HG03460 (cell line): Measurements from ENCODE around the gene WDR27.

Experiments
- ATAC-seq: cut with Tn5 transposase; IDR thresholded peaks from one replicate; pipeline ENCODE4 v1.9.1; 2021; ENCODE audit not compliant: unreplicated experiment

Gene WDR27

DNA sequence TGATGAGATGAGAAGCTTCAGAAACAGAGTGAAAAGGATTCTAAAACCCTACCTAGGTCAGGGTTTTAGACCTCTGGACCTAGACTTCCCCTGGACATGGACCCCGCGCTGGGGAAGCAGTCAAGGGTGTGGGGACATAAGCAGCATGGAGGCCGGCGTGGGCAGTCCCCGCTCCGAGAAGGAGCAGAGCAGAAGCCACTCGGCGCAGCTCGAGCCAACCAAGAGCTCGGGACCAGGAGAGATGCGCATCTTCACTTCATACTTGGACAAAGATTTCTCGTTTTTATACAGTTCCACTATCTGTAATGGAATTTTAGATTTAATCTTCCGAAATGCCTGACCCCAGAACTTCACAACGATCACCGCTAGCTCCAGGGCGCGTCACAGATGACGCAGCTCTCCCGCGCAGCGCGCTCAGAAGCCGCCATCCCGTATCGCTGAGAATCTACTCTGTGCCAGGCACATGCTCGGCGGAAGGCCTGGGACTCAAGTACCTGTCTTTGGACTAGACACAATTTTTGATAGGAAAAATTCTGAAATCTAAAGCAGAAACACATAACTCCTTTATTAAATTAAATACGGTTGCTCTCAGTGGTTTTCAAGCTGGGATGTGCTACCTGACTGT lies 60.3 kb downstream of the WDR27 start:
- ATAC-seq = no peak

DNA sequence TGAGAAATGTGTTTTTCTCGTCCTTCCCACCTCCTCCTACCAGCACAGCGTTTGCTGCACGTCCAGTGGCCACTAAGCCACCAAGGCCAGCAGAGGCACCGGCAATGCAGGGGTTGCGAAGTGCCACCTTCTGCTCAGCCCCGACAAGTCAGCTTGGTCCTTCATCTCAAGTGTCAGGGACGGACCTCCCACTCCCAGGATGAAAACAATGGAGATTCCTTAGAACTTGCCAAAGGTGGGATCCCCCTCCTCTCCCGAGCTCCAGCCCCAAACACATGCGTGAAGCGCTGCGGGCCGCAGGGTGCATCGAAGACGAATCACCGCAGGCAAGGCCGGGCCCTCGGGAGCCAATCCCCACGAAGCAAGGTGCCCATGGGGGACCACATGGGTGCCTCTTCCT lies 60.8 kb downstream of the WDR27 start:
- no peak for ATAC-seq

DNA sequence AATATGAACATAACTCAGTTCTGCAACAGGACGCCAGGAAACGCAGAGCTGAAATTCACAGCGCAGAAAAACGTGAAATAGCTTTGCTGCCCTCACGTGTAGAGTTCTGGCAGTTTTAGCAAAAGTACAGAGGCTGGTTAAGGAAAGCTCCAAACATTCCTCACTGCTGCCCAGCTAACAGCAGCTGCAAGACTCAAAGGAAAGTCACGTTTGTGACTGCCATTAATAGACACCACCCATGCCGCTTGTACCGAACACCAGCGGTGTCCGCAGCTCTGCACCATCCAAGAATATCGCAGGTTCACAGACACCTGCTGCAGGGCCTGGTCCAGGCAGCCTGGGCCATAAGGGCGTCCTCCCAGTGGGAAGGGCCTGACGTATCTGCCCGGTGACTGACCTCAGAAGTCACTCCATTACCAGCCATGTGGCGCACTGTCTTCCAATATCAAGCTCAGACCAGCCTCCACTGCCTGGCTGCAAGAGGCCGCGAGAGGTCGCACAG lies 61.4 kb downstream of the WDR27 start:
- no peak for ATAC-seq

DNA sequence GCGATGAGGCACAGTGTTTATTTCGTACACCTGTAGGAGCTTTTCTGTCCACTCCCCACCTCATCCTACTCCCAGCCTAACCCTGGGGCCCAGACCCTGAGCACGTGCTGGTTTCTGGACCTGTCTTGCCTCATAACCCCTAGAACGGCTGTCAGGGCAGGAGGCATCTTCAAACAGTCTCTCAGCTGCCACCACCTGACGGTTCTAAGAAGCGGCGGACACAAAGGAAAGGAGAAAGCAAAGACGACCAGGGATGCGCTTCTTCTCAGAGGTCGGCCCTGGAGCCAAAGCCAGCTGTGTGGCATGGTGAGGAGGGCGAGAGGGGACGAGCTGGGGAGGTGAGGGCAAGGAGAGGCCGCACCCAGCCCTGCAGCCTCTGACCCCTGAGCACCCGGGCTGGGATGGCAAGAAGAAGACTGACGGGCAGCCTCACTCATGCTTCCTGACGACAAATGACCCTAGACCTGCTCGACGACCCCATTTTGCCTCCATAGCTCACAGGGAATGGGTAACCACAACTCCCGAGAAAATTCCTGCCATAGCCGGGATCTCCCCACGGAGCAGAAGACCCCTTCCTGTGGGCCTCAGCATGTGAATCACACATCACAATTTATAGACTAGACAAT lies 62.1 kb downstream of the WDR27 start:
- no peak for ATAC-seq

DNA sequence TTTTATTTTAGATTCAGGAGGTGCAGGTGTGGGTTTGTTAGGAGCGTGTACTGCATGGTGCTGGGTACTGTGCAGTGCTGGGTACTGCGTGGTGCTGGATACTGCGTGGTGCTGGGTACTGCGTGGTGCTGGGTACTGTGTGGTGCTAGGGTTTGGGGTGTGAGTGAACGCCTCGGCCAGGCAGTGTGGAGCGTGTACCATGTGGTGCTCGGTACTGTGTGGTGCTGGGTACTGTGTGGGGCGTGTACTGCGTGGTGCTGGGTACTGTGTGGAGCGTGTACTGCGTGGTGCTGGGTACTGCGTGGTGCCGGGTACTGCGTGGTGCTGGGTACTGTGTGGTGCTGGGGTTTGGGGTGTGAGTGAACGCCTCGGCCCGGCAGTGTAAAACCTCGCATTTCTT lies 62.9 kb downstream of the WDR27 start:
- ATAC-seq = no peak

DNA sequence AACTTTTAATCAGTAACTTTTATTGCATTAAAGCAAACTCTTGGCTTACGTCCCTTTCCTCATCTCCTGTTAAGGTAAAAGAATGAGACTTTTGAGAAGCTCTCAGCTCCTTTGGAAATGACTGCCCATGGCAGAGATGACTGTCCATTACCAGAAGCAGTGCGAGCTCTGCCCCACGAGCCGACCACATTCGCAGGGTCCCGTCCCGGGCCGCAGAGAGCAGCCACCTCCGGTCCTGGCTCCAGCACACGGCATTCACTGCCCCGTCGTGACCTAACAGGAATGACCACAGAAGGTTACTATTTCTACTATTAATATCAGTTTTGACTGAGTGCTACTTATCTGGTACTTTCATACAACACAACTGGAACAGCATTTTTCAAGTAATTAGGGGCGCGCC lies 63.4 kb downstream of the WDR27 start:
- ATAC-seq = no peak

DNA sequence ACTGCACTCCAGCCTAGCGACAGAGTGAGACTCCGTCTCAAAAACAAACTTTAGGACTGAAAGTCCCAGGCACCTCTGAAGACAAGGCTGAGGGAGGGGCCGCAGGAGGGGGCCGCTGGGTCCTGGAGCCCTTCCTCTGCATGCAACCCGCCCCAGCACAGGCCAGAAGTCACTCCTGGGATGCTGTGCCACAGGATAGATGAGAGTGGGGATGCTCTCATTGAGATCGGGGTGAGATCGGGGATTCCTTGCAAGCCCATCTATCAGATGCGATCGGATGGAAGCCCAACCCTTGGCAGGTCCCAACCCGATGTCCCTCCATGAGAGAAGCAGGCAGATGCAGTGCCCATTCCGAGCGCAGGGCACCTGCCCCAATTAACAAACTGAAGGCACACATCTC lies 66.5 kb downstream of the WDR27 start:
- no peak for ATAC-seq

DNA sequence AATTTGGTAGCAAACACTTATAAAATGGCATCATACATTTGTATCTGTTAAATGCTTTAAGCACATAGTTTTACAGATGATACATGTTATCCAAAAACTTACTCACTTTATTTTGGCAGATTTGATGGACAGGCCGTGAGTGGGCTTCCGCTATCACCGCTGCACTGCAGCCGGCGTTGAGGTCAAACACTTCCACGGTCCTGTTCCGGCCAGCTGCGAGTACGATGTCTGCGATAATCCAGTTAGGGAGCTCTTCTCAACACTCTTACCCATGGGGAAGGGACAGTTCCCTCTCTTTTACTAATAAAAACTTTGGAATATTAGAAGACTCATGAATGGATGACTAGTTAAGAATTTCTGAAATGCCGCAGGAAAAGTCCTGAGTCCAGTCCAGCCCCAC lies 69.0 kb downstream of the WDR27 start:
- no peak for ATAC-seq

DNA sequence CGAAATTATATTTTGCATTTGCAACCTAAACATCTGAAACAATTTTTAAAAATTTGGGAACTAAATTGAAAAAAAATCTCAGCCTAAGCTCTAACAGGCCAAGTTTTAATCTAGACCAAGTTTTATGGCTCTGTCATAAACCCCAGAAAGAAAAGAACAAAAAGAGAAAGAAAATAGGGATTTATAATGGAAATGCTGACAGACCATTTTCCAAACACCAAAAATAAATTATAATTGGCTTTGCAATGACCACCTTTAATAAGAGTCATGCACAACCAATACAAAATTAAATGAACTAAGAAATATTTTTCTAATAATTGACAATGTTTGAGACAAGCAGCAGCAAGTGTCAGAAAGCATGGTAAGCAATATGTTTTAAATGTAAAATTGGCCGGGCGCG lies 72.6 kb downstream of the WDR27 start:
- no peak for ATAC-seq

DNA sequence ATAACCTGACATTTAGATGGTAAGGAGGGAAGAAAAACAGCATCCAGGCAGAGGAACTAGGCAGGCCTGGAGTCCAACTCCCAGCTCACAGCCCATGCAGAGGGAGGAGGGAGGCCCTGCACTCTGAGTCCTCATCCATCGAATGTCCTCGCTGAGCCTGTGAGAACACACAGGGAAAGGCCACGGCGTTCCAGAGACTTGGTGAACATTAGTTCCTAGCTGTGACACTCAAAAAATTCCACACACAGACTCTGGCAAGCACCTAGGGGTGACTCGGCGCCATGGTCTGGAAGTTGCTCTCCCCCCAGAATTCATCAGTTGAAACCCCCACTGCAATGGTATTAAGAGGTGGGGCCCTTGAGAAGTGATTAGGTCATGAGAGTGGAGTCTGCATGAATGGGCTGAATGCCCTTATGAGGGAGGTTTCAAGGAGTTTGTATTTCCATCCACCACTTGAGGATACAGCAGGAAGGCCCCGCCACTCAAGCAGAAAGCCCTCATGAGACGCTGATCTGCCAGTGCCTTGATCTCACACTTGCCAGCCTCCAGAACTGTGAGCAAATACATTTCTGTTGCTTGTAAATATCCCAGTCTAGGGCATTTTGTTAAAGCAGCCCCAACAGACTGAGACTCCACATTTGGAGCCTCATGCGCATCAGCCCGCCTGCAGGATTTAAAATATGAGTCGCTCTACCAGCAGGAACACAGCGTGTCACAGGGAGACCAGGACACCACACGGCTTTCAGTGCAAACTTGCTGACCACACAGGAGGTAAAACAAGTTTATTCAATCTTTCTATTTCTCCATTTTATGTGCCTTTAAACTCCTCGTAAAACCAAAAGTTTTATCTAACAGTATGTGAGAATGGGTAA lies 73.9 kb downstream of the WDR27 start:
- ATAC-seq = no peak

DNA sequence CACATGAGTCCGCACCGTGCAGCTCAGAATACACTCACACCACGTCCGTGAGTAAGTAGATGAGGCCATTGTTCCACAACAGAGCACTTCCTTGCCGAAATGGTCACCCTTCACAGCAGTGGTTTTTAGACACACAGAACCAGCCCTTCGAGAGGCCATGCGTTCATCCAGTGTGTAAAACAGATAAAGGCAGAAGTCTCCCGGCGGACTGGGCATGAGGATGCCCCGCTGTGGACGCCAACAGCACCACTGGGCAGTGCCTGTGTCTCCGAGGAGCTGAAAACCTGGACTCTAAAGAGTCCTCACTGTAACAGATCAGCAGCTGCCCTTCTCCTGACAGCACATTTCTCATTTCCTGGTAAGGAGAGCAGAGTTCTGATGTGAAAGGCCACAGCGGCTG lies 75.2 kb downstream of the WDR27 start:
- no peak for ATAC-seq

DNA sequence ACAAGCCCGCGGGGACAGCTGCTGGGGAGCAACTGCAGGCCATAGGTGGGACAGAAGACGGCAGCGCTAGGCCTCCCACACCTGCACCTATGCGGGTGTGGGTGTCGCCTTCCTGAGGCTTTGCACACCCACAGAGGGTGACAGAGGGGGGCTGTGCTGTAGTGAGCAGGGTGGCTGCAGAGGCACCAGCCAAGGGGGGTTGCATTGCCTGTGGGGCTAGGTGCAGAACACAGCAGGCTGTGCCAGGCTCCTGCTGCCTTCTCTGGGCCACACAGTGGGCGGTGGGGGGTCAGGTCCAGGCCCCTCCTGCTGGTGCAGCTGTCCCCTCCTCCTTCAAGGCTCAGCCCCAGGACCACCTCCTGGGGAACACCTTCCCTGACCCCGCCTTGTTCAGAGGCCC lies 75.7 kb downstream of the WDR27 start:
- ATAC-seq = no peak

DNA sequence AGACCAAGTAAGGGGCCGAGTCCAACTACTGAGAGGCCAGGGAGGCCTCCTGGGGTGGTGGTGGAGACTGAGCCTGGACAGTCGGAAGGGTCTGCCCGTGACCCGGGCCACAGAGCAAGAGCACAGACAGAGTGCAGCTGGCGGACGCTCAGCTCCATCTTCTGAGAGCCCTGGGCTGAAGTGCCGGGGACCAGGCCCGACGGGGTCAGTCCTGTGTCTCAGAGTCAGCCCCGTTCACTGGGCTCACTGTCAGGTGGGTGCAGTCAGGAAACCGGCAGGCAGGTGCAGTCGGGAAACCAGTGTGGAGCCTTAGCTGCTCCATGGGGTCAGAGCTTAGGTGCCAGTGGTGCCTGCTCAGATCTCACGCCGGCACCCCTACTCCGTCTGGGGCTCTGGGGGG lies 76.5 kb downstream of the WDR27 start:
- ATAC-seq = no peak

DNA sequence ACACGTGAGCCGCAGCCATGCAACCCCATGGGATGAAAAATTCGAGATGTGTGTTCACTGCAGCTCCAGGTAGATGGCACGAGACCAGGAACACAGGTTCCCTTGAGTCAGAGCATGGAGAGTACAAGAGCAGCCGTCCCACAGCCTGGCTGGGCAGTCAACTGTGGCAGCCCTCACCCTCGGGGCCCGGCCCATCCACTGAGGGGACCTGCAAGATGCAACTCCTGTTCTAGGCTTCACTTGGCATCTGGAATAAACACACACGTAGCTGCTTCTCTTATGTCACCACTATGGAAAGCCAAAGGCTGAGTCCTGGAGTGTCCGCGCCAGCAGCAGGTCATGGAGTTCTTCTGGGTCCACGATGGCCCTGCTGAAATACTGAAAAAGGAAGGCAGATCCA lies 77.0 kb downstream of the WDR27 start:
- no peak for ATAC-seq

DNA sequence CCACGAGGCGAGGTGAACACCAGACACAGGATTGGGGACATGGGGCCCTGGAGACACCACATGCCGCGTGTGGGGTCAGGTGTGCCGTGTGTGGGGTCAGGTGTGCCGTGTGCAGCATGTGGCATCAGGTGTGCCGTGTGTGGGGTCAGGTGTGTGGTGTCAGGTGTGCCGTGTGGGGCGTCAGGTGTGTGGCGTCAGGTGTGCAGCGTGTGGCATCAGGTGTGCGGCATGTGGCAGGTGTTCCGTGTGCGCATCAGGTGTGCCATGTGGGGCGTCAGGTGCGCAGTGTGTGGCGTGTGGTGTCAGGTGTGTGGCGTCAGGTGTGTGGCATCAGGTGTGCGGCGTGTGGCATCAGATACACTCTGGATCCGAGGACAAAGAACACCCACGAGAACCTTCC lies 77.9 kb downstream of the WDR27 start:
- ATAC-seq = no peak

DNA sequence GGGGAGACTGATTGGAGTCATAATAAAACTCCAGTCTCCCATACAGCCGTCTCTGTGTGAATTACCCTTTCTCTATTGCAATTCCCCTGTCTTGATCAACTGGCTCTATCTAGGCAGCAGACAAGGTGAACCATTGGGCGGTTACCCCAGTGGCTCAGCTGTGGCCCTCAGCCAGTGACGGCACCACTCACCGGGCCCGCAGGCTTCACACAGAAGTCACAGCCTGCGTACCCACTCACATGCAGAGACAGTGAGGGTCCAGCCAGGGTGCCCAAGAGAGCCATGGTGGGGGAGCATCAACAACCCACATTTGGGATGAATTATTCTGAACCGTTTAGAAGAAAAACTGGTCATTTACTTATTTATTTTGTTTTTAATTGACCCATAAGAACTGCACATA lies 78.5 kb downstream of the WDR27 start:
- no peak for ATAC-seq

DNA sequence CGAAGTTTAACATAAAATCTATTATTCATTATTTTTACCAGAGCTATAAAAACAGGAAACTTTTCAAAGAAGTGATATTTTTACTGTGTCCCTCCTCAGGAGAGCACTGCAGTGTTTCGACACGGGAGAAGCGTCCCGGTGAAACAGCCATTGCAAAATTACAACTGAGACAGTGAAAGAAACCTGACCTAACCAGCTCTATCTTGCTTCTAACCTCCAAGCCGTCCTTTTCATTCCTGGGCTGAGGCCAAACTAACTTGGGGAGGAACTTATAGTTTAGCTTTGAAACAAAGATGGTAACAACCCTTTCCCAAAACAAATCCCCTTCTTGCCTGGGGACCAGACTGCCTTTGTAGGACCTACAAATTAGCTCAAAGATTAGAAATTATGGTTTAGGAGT lies 79.2 kb downstream of the WDR27 start:
- ATAC-seq = no peak

DNA sequence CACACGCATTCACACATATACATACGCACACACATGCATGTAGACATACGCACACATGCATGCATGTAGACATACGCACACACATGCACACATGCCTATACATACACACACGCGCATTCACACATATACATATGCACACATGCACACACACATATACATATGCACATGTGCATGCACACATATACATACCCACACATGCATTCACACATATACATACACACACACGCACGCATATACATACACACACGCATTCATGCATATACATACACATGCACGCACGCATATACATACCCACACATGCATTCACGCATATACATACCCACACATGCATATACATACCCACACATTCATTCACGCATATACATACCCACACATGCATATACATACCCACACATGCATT lies 80.5 kb downstream of the WDR27 start:
- no peak for ATAC-seq

DNA sequence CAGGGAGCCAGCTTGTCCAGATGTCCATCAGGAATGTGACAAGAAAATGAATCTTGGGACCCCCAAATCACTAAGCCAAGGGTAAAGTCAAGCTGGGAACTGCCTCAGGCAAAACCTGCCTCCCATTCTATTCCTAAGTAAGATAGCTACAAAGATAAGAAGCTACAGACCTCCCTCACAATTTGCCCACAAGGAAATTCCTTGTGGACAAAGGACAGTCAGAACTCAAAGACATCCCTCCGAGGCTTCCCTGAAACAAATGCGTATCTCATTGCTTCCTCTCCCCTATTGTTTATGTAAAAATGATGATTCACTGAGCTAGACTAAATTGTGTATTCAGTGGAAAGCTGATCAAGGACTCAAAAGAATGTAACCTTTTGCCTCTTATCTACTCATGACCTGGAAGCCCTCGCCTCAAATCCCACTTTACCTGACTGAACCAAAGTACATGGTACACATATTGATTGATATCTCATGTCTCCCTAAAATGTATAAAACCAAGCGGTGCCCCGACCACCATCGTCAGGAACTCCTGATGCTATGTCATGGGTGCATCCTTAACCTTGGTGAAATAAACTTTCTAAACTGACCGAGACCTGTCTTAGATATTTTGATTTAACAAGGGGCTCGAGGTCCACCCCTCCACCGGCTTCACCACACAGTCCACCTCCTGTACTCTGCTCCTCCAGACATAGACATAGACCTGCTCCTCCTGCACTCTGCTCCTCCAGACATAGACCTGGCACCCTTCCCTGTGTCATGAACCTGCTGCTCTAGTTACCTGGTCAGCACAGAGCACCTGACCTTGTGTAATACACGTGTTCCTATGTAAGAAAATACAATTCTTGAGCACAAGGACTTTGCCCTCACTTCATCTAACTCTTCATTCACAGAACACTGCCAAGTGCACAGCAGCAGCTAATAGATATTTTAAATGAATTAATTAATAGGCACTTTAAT lies 81.4 kb downstream of the WDR27 start:
- ATAC-seq = no peak

DNA sequence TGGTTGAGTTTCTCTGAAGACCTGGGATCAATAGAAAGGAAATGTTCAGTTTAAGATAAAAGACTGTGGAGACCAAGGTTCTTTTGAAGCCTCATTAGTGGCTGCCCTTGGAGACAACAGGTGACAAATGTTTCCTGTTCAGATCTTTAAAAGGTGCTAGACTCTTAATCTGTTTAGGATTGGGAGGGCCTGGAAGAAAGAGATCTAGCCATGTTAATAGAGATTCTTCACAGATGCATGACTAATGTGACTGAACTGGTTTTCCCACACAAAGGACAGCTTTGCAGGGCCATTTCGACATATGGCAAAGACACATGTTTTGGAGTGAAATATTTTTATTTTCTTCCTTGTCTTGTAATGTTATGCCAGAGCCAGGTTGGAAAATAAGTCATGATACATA lies 82.2 kb downstream of the WDR27 start:
- no peak for ATAC-seq
